M059J (cell line): ENCODE results near the gene MARCHF11. TPM values are rescaled to one million over a fixed set of nuclear protein-coding genes. Genes with fewer than 3 reads are reported as not detected.

Experiments used
- DNase-seq: peaks from one replicate; pipeline ENCODE4 v3.0.0-alpha.2; 2012; ENCODE audit warnings: low read depth
- total RNA-seq: library from RNA; depleted of rRNA; stranded (reverse); fragments of >200 nt; shearing (Covaris generic); gene quantifications from 2 replicates; pipeline ENCODE4 v1.2.3, GENCODE V29; 2014; rRNA removed

Gene MARCHF11, protein sequence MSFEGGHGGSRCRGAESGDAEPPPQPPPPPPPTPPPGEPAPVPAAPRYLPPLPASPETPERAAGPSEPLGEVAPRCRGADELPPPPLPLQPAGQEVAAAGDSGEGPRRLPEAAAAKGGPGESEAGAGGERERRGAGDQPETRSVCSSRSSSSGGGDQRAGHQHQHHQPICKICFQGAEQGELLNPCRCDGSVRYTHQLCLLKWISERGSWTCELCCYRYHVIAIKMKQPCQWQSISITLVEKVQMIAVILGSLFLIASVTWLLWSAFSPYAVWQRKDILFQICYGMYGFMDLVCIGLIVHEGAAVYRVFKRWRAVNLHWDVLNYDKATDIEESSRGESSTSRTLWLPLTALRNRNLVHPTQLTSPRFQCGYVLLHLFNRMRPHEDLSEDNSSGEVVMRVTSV
- 0.30 TPM in 1 of 2 replicates, not detected in the other for total RNA-seq

- no peak for DNase-seq
Observed at GRCh38 chr5:16179511-16179935, at the start of gene MARCHF11. MARCHF11 (minus strand) TSS chr5:16179791; CDS start chr5:16179575, 216 bp downstream.

DNA sequence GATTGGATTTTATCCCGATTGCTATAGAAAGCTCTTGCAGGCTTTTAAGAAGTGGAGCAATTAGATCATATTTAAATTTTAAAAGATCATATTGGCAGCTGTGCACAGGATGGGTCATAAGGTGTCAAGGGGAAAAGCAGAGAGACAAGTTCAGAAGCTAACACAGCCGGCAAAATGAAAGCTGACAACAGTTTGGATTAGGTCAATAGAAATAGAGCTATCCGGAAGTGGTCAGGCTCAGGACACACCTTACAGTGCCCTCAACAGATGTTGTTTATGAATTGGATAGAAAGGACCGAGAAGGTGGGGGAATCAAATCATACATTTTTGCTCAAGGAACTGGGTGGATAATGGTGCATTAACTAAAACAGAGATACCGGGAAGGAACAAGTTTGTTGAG, 46.3 kb upstream of the MARCHF11 start:
- no peak for DNase-seq

DNA sequence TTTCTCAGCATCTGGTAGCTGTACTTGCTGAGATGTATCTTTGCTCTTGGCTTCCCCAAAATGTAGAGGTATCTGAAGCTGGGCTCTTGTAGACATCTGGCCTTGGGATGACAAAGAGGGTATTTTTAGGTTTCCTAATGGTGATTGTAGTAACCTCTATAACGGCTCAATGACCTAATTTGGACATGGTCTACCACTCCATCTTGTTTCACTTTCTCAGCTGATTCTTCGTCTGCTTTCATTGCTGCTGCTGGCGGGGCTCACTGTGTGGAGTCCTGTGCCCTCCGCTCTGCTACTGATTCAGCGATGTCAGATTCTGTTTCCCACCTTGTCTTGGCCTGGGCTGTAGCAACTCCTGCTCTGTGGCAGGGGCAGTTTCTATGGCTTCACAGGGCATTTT, 12.7 kb upstream of the MARCHF11 start:
- DNase-seq, result no peak

- no peak for DNase-seq
Observed at GRCh38 chr5:16180789-16181082, 1.1 kb upstream of the MARCHF11 start.

- DNase-seq, result no peak
Observed at GRCh38 chr5:16179936-16180788, 571 bp upstream of the MARCHF11 start.

- DNase-seq, result peak; percentile 26
Observed at GRCh38 chr5:16178745-16179372, 732 bp downstream of the MARCHF11 start.

DNA sequence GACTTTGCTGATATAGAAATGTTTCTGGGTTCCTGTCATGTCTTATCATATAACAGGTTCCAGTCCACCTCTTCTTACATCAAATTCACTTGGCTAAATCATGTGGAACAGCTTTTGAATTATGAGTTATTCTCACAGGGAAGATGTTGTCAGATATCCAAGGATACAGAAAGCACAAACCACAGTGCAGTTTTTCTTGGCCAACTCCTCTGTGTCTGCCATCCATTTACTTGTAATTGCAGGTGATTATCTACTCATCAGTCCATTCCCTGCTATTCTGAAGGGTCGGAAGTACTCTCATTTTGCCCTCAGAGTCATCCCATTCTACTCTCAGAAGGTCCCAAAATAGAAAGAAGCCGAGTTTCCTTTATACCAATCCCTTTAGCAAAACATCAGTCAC, 10.0 kb downstream of the MARCHF11 start:
- no peak for DNase-seq

GRCh38 chr5:16160706-16161105, 18.9 kb downstream of the MARCHF11 start:
- peak; percentile 72 for DNase-seq

DNA sequence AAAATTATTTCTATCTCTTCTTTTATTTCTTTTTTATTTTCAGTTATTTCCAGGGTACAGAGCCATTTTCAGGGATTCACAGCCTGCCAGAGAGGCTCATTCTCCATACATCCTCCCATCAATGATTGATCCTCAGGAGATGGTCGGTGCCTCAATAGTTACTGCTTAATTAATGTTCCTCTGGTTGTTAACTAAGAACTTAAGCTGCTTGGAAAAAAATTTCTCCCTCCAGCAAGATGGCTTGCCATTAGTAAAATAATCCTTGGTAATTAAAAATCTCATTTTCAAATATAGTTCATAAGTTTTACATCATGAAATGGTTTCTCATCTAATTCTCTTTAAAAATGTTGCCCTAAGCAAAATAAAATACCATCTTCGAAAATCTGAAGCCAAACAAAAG, 20.0 kb downstream of the MARCHF11 start:
- no peak for DNase-seq

DNA sequence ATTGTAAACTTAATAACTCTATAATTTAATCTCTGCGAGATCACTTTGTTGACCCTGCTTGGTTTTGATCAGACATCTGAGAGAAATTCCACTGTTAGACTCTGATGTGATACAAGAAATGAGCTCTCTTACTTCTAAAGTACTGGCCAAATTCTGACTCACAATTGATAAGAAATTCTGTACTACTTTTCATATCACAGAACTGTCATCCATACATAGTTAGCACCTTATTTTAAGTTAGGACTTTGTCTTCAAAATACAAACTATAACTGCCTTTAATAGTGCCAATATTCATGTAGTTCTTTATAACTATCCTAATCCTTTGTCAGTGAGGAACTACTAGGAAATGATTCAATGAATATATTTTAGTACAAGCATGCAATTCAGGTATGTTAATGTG, 23.4 kb downstream of the MARCHF11 start:
- DNase-seq, result no peak

DNA sequence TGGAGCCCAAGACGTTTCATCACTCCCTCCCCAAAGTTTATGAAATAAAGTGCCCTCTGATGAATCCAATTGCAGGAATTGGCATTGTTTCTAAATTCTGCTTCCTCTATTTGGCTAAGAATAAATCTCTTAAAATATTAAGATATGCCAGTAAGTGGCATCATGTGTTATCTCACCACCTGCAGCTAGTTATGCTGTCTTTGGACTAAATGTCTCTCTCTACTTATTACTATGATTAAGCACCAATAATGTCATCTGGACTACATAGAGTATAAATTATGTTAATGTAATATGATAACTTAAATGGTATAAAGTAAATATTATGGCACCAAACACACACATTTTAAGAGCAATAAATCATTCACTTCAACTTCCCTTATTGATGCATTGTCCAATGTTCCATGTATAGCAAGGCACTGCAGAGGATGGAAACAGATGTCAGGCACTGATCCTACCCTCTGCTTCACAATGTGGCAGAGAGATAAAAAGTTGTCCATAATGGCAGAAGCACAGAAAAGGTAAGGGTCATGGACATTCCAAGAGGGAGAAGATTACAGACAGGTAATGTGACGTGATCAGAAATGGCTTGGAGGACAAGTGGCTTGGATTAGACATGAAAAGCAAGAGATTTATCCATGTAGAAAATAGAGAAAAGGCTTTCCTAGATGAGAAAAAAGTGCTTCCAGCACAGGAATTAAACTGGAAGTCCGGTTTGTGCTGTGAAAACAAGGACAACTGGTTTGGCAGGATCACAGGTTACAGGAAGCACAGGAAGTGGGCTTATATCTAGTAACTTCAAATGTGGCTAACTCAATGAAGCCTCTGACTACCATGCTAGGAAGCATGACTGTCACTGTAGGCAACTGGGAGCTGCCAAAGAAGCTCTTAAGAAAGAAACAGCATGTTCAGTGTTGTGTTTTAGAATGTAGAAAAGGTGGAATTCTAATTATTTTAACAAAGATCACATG, 26.7 kb downstream of the MARCHF11 start:
- DNase-seq, result no peak

DNA sequence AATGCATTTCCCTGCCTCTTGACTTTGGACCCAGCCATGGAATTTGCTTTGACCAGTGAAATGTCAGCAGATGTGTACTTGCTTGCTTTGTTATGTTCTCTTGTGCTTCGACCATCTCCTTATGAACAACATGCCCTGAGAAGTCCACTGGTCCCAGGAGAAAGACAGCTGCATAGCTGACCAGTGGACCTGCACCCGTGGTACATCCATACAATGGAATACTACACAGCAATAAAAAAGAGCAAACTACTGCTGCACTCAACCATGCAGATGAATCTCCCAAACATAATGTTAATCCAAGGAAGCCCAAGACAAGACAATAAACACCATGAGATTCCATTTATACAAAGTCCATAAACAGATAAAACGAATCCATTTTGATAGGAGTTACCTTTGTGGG, 30.0 kb downstream of the MARCHF11 start:
- no peak for DNase-seq

DNA sequence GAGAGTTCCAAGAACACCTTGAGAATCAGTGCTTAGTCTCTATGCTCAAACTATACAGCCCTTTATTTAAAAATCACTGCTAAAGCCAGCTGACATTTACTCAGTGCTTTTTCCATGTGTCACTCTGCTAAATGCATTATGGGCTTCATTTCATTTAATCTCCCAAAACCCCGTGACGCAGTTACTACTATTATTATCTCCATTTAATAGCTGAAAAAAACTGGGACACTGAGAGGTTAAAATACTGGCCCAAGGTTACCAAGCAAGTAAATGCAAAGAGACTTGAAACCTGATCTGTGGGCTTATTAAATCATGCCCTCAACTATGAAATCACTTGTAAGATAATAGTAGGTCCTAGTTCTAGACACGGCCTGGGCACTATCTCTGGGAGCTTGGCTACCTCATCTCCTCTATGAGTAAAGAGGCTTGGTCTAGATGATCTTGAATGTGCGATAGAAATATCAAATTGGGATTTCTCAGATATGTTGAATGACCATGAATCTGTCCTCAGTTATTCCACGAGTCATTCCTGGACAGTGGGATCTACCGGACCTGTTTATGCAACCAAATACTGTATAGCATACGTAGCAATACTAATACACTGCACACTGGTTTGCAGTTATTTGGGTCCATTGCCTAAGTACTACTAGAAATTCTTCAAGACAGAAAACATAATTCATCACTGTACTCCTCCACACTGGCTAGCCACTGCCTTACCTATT, 32.3 kb downstream of the MARCHF11 start:
- DNase-seq, result no peak

GRCh38 chr5:16144416-16144815, 35.2 kb downstream of the MARCHF11 start:
- no peak for DNase-seq

- DNase-seq, result no peak
Observed at GRCh38 chr5:16143361-16144049, 36.1 kb downstream of the MARCHF11 start.

GRCh38 chr5:16140944-16141343, 38.6 kb downstream of the MARCHF11 start:
- DNase-seq, result peak; percentile 64

DNA sequence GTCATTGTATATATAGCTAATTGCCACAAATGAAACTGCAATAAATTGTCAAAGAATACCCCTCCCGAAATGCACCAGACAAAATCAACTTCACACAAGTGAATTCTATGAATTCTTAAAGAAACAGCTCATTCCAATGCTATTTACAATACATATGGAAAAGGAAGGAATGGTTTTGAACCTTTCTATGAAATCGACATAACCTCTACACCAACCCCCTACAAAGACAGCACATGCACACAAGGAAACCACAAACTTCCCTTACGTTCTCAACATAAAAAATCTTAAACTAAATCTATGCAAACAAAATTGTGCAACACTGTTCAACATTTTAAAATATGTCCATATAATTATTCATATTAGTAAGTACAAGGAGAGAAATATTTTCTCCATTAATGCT, 39.2 kb downstream of the MARCHF11 start:
- no peak for DNase-seq

- DNase-seq, result no peak
Observed at GRCh38 chr5:16137177-16137576, 42.4 kb downstream of the MARCHF11 start.

- DNase-seq, result no peak
Observed at GRCh38 chr5:16135506-16135905, 44.1 kb downstream of the MARCHF11 start.

GRCh38 chr5:16135003-16135402, 44.6 kb downstream of the MARCHF11 start:
- DNase-seq, result peak; percentile 48
